ENCODE measurements around the gene IL6R. TPM values are rescaled to one million over a fixed set of nuclear protein-coding genes. Genes with fewer than 3 reads are reported as not detected.

IL6R gene
- total and polyA plus RNA-seq, 8 donors = 1.9 to 73.9 (median 21.1) TPM

DNA sequence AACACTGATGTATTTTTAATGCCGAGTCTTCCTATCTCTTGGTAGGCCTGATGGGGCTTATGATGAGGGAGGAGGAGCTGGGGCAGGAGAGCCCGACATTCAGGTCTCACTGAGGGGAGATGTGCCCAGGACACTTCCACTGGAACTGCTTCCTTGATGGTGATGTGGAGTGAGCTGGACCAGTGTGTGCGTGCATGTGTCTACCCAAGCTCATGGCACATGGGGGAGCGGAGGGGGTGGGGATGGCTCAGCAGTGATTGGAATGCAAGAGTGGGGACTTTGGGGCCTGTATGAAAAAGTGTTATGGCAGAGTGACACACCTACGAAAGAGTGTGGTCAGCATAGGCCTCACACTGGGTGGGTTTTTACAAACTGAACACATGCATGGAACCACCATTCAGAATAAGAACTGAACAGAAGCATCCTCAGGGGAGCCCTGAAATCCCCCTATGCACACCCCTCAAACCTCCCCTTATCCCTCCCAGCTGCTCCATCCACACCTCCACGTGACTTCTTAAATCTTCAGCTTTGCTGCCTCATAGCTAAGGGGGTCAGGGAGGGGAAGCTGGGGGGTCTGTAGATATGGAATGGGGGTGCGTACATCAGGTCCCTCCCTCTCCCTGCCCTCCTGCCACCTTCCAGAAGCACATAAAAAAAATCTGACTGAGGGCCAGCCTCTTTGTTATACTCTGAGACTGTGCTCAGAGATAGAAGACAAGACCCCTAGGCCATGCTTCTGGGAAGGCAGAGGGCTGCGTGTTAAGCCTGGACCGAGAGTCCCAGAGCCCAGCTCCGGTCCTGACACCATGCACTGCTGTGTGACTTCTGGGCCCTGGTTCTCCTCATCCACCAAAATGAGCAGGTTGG lies 11.6 kb downstream of the IL6R start:
- H3K9me3 ChIP-seq = no peaks in the 10 kb centered on the region
- no peak overlapping the region for H3K4me3 ChIP-seq
- H3K36me3 ChIP-seq = peaks cover 0 to 4% (median 0%) of the 10 kb centered on the region in 4 donors
- peaks cover 56 to 99% (median 77%) of the 10 kb centered on the region in 4 donors for H3K4me1 ChIP-seq
- H3K27me3 ChIP-seq = no peaks in the 10 kb centered on the region
- intact Hi-C loops (cut with DNase I; ENCODE audit: low total_unique reads) = no loop called here
- TF ChIP-seq POLR2A (IDR thresholded peaks at IDR 0.05) (no peak), POLR2AphosphoS5 (IDR thresholded peaks at IDR 0.05) (no peak), EP300 (IDR thresholded peaks at IDR 0.05) (no peak)
- TF ChIP-seq, protein P1, sequence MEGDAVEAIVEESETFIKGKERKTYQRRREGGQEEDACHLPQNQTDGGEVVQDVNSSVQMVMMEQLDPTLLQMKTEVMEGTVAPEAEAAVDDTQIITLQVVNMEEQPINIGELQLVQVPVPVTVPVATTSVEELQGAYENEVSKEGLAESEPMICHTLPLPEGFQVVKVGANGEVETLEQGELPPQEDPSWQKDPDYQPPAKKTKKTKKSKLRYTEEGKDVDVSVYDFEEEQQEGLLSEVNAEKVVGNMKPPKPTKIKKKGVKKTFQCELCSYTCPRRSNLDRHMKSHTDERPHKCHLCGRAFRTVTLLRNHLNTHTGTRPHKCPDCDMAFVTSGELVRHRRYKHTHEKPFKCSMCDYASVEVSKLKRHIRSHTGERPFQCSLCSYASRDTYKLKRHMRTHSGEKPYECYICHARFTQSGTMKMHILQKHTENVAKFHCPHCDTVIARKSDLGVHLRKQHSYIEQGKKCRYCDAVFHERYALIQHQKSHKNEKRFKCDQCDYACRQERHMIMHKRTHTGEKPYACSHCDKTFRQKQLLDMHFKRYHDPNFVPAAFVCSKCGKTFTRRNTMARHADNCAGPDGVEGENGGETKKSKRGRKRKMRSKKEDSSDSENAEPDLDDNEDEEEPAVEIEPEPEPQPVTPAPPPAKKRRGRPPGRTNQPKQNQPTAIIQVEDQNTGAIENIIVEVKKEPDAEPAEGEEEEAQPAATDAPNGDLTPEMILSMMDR (IDR thresholded peaks at IDR 0.05) = no peak
- H3K27ac ChIP-seq = peak overlapping the region in 4 of 5 donors; percentile 90 to 97 (median 96)
- no peak for DNase-seq
- WGBS, 5 donors = 78 to 93% (median 90%) methylated on average over 9 to 10 of the region's 10 CpGs

DNA sequence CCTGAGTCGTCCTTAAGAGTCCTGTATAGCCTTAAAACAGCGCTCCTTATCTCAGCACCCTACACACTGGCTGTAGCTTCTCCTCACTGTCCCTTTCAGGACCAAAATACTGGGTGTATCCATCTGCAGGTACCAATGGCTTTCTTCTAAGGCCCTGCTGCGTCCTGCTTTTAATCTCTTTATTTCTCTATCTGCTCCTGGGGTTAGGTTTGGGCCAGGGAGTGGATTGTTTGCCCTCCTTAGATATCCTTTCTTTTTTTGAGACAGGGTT lies 12.1 kb downstream of the IL6R start:
- 37 to 71% (median 67%) methylated on average over 3 of the region's 3 CpGs for WGBS, 5 donors
- TF ChIP-seq EP300 (IDR thresholded peaks at IDR 0.05) (no peak), POLR2A (IDR thresholded peaks at IDR 0.05) (no peak), POLR2AphosphoS5 (IDR thresholded peaks at IDR 0.05) (no peak)
- TF ChIP-seq, protein P1 (IDR thresholded peaks at IDR 0.05) = no peak
- H3K27ac ChIP-seq = peak overlapping the region in 4 of 5 donors; percentile 90 to 97 (median 96)
- H3K4me1 ChIP-seq = peaks cover 60 to 100% (median 82%) of the 10 kb centered on the region in 4 donors
- H3K9me3 ChIP-seq = no peaks in the 10 kb centered on the region
- no peaks in the 10 kb centered on the region for H3K27me3 ChIP-seq
- no peak overlapping the region for H3K4me3 ChIP-seq
- H3K36me3 ChIP-seq = no peaks in the 10 kb centered on the region
- intact Hi-C loops (cut with DNase I; ENCODE audit: low total_unique reads) = no loop called here
- DNase-seq = no peak

DNA sequence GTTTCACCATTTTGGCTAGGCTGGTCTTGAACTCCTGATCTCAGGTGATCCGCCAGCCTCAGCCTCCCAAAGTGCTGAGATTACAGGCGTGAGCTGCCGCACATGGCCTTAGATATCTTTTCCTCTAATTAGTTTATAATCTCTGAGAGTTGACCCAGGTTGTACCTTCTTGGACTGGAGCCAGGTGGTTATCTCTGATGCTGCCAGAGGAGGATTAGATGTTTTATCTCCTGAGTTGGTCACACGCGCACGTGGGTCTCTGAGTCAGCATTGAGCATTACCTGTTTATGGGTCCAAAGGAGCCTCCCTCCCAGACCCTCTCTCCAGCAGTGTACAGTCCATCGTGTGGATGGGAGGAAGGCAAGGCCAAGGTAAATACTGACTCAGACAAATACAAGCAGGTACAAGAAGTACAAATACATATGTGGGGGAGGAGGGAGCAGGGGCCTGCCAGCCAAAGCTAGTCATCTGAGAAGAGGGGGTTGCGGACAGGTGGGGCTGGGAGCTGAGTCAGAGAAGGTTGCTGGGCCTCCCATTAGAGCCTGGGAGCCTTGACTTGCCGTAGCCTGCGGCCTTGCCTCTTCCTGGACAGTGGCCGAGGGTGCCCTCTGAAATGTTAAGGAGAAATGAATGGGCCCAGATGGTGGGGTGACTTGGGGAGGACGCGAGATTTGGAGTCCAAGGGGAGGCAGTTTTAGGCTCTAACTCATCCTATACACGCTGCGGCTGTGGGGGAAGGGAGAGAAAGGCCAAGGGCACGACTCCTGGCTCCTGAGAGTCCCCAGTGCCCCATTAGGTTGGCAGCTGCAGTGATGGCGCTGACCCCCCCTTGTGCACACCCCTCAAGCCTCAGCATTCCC lies 13.1 kb downstream of the IL6R start:
- 36 to 47% (median 43%) methylated on average over 17 of the region's 17 CpGs for WGBS, 5 donors
- TF ChIP-seq EP300 (IDR thresholded peaks at IDR 0.05) (no peak), POLR2A (IDR thresholded peaks at IDR 0.05) (peak in 1 of 4 donors; percentile 10), POLR2AphosphoS5 (IDR thresholded peaks at IDR 0.05) (peak; percentile 44 to 93 (median 87))
- TF ChIP-seq, protein P1 (IDR thresholded peaks at IDR 0.05) = no peak
- H3K4me3 ChIP-seq = no peak overlapping the region
- no peaks in the 10 kb centered on the region for H3K27me3 ChIP-seq
- peak overlapping the region; percentile 69 to 97 (median 95) for H3K27ac ChIP-seq
- peak; percentile 90 to 94 for DNase-seq
- intact Hi-C loops (cut with DNase I; ENCODE audit: low total_unique reads) = no loop called here
- H3K36me3 ChIP-seq = no peaks in the 10 kb centered on the region
- H3K9me3 ChIP-seq = no peaks in the 10 kb centered on the region
- peaks cover 68 to 100% (median 84%) of the 10 kb centered on the region in 4 donors for H3K4me1 ChIP-seq

DNA sequence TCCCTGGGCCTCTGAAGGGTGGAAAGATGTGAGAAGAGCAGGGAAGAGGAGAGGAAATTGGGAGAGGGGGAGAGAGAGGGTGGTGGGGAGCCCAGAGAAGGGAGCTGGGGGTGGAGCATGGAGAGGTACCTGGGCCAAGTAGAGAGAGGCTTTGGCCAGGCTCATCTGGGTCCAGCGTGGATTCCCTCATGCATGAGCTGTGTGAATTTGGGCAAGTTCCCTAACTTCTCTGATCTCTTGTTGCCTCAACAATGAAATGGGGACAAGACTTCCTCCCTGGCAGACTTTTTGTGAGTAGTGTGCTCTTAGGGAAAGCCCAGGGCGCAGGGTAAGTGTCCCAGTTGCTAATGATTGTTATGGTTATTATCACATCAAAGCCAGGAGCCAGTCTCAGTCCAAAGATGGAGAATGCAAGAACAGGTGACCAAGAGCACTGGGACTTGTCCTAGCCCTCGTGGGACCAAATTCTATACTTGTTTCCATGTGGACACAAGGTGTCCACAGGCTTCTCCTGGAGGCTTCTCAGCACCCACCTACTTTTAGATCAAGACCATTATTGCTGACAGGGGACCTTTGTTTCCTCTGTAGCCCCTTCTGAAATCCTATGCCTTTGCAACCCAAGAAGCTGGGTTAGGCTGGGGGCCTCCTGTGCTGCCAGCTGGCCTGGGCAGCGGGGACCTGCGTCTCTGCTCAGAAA lies 13.9 kb downstream of the IL6R start:
- DNase-seq = no peak
- WGBS, 5 donors = 23 to 31% (median 26%) methylated on average over 5 of the region's 5 CpGs

More for the DNA sequence above, 13.9 kb downstream of the IL6R start:
- intact Hi-C loops (cut with DNase I; ENCODE audit: low total_unique reads) = no loop called here
- Histone ChIP-seq H3K27me3 (no peaks in the 10 kb centered on the region), H3K4me3 (peak overlapping the region in 1 of 4 donors; percentile 14), H3K36me3 (no peaks in the 10 kb centered on the region), H3K4me1 (peaks cover 75 to 100% (median 88%) of the 10 kb centered on the region in 4 donors), H3K9me3 (no peaks in the 10 kb centered on the region), H3K27ac (peak overlapping the region; percentile 69 to 97 (median 95))
- no peak for TF ChIP-seq EP300 (IDR thresholded peaks at IDR 0.05)
- TF ChIP-seq POLR2A (IDR thresholded peaks at IDR 0.05) = no peak
- TF ChIP-seq, protein P1 (IDR thresholded peaks at IDR 0.05) = no peak
- TF ChIP-seq POLR2AphosphoS5 (IDR thresholded peaks at IDR 0.05) = no peak
